Upper lobe of left lung (tissue), 6 donors: ENCODE results near the gene SHROOM2. TPM values are rescaled to one million over a fixed set of nuclear protein-coding genes. Genes with fewer than 3 reads are reported as not detected.
"Not testable (repeated sequence)": the region's sequence is repeated elsewhere in the genome, so short reads cannot be mapped to it uniquely, and the experiment has no call there.

ENCODE experiments used
- ATAC-seq, 2 donors: fragments of 200-7000 bp; cut with Tn5 transposase; one replicate each; pipeline ENCODE4 v1.9.1; 2022; ENCODE audit warnings: mild to moderate bottlenecking in 2 of 2, moderate library complexity in 2 of 2; ENCODE audit not compliant: low FRiP score in 2 of 2
- DNase-seq, 2 donors: peaks; one replicate each; pipeline ENCODE4 v3.0.0-alpha.2; 2019 to 2020
- H3K27ac ChIP-seq, 4 donors: fragments of 200-600 bp; sonication (generic); one replicate each; pipeline ENCODE4 v1.5.1; 2016 to 2019
- H3K27me3 ChIP-seq, 4 donors: fragments of 200-600 bp; sonication (generic); one replicate each; pipeline ENCODE4 v1.5.1; 2017 to 2019
- H3K36me3 ChIP-seq, 4 donors: fragments of 200-600 bp; sonication (generic); one replicate each; pipeline ENCODE4 v1.5.1; 2016 to 2019
- H3K4me1 ChIP-seq, 4 donors: fragments of 200-600 bp; sonication (generic); one replicate each; pipeline ENCODE4 v1.5.1; 2018 to 2019
- H3K4me3 ChIP-seq, 4 donors: fragments of 200-600 bp; sonication (generic); one replicate each; pipeline ENCODE4 v1.5.1; 2017 to 2019; ENCODE audit warnings: mild to moderate bottlenecking in 2 of 4, moderate library complexity in 1 of 4
- H3K9me3 ChIP-seq, 4 donors: fragments of 200-600 bp; sonication (generic); one replicate each; pipeline ENCODE4 v1.5.1; 2018 to 2019
- CTCF ChIP-seq, 6 experiments: fragments of 450-650 bp in 4 of 6; fragments of 200-600 bp in 2 of 6; sonication (generic) in 2 of 6; IDR thresholded peaks; one replicate each; pipeline ENCODE4 v1.5.1; 2016 to 2019; ENCODE audit warnings: antibody characterized with exemption in 6 of 6
- EP300 ChIP-seq, 4 donors: sonication (generic); formaldehyde crosslinking; IDR thresholded peaks; one replicate each; pipeline ENCODE4 v1.5.1; 2017; ENCODE audit warnings: antibody characterized with exemption in 4 of 4, control low read depth in 2 of 4
- POLR2A ChIP-seq, 4 donors: fragments of 450-650 bp; IDR thresholded peaks; one replicate each; pipeline ENCODE4 v1.5.1; 2016 to 2017; ENCODE audit warnings: antibody characterized with exemption in 4 of 4, mild to moderate bottlenecking in 2 of 4
- POLR2AphosphoS5 ChIP-seq, 2 donors: sonication (generic); formaldehyde crosslinking; IDR thresholded peaks; one replicate each; pipeline ENCODE4 v1.5.1; 2017; ENCODE audit warnings: antibody characterized with exemption in 2 of 2
- WGBS, 2 donors: methylation state at CpG; one replicate each; pipeline ENCODE4 v1.1.5; 2017 to 2018; 5-methylcytosine and 5-hydroxymethylcytosine counted together
- total RNA-seq, 6 donors: library from RNA; depleted of rRNA in 4 of 6; stranded (reverse); fragments of >200 nt in 4 of 6; gene quantifications; one replicate each; pipeline versions ENCODE4 v1.1.0 to v1.2.1, GENCODE V29; 2016 to 2021
- donor health status: DM: no; HTN: no; CAD: no; lungs with moderate emphysema.
- donor health status: DM: no; HTN: yes; CAD: no; lungs with severe emphysema.

SHROOM2 gene
- total RNA-seq, 6 donors from 2014 or later = 6.6 to 22.9 (median 11.5) TPM

GRCh38 chrX:9804444-9804843 lies 18.2 kb downstream of the SHROOM2 start:
- TF ChIP-seq CTCF (IDR thresholded peaks at IDR 0.05) (no peak), POLR2A (IDR thresholded peaks at IDR 0.05) (no peak), POLR2AphosphoS5 (IDR thresholded peaks at IDR 0.05) (no peak), EP300 (IDR thresholded peaks at IDR 0.05) (no peak)
- no peak for ATAC-seq
- Histone ChIP-seq H3K4me3 (no peak overlapping the region), H3K27me3 (no peaks in the 10 kb centered on the region), H3K9me3 (peaks cover 0 to 14% (median 0%) of the 10 kb centered on the region in 4 donors), H3K27ac (no peak overlapping the region), H3K36me3 (no peaks in the 10 kb centered on the region), H3K4me1 (no peaks in the 10 kb centered on the region)
- WGBS, 2 donors = 67 to 100% methylated on average over 2 to 5 of the region's 5 CpGs
- DNase-seq = no peak

GRCh38 chrX:9805956-9806355 lies 19.7 kb downstream of the SHROOM2 start:
- no peak for DNase-seq
- H3K27ac ChIP-seq = no peak overlapping the region
- no peak overlapping the region for H3K4me3 ChIP-seq
- WGBS, 2 donors = 95 to 100% methylated on average over 6 to 7 of the region's 7 CpGs
- H3K4me1 ChIP-seq = no peaks in the 10 kb centered on the region
- no peak for ATAC-seq
- TF ChIP-seq POLR2AphosphoS5 (IDR thresholded peaks at IDR 0.05) (no peak), CTCF (IDR thresholded peaks at IDR 0.05) (no peak)
- H3K9me3 ChIP-seq = no peaks in the 10 kb centered on the region
- no peaks in the 10 kb centered on the region for H3K27me3 ChIP-seq
- H3K36me3 ChIP-seq = no peaks in the 10 kb centered on the region

GRCh38 chrX:9807355-9808182 lies 21.3 kb downstream of the SHROOM2 start:
- Histone ChIP-seq H3K27me3 (no peaks in the 10 kb centered on the region), H3K36me3 (no peaks in the 10 kb centered on the region), H3K4me1 (no peaks in the 10 kb centered on the region), H3K9me3 (no peaks in the 10 kb centered on the region), H3K4me3 (no peak overlapping the region), H3K27ac (no peak overlapping the region)
- 74 to 75% methylated on average over 8 to 14 of the region's 14 CpGs for WGBS, 2 donors
- ATAC-seq (peak in 1 of 2 donors; percentile 60), DNase-seq (no peak)
- TF ChIP-seq CTCF (IDR thresholded peaks at IDR 0.05) (no peak), POLR2A (IDR thresholded peaks at IDR 0.05) (no peak), POLR2AphosphoS5 (IDR thresholded peaks at IDR 0.05) (no peak), EP300 (IDR thresholded peaks at IDR 0.05) (no peak)

- not testable (repeated sequence) for H3K4me1 ChIP-seq, DNase-seq, H3K27me3 ChIP-seq, H3K4me3 ChIP-seq, ATAC-seq, H3K36me3 ChIP-seq, H3K27ac ChIP-seq, H3K9me3 ChIP-seq
- WGBS, 2 donors = 92 to 93% methylated on average over 2 to 5 of the region's 5 CpGs
Measured at GRCh38 chrX:9809876-9810275, 23.6 kb downstream of the SHROOM2 start.

- not testable (repeated sequence) for H3K4me3 ChIP-seq, H3K27me3 ChIP-seq, DNase-seq, H3K27ac ChIP-seq, H3K36me3 ChIP-seq, ATAC-seq, H3K9me3 ChIP-seq, H3K4me1 ChIP-seq
- WGBS, 2 donors = 91% methylated on average over 3 of the region's 3 CpGs; no CpG with 5 or more reads in 1 of the 2 donors
Measured at GRCh38 chrX:9811086-9811485, 24.9 kb downstream of the SHROOM2 start.

- H3K9me3 ChIP-seq = no peaks in the 10 kb centered on the region
- 46 to 54% methylated on average over 4 to 10 of the region's 10 CpGs for WGBS, 2 donors
- H3K4me1 ChIP-seq = no peaks in the 10 kb centered on the region
- ATAC-seq (no peak), DNase-seq (no peak)
- TF ChIP-seq EP300 (IDR thresholded peaks at IDR 0.05) (no peak), POLR2A (IDR thresholded peaks at IDR 0.05) (no peak), POLR2AphosphoS5 (IDR thresholded peaks at IDR 0.05) (no peak), CTCF (IDR thresholded peaks at IDR 0.05) (no peak)
- no peak overlapping the region for H3K4me3 ChIP-seq
- no peaks in the 10 kb centered on the region for H3K36me3 ChIP-seq
- H3K27ac ChIP-seq = no peak overlapping the region
- H3K27me3 ChIP-seq = no peaks in the 10 kb centered on the region
Measured at GRCh38 chrX:9816084-9816700, 30.0 kb downstream of the SHROOM2 start.
